Measurements from ENCODE around the gene SEC16B. TPM values are rescaled to one million over a fixed set of nuclear protein-coding genes. Genes with fewer than 3 reads are reported as not detected.

SEC16B gene
- total RNA-seq, 2 experiments from 2014 or later: not detected

DNA sequence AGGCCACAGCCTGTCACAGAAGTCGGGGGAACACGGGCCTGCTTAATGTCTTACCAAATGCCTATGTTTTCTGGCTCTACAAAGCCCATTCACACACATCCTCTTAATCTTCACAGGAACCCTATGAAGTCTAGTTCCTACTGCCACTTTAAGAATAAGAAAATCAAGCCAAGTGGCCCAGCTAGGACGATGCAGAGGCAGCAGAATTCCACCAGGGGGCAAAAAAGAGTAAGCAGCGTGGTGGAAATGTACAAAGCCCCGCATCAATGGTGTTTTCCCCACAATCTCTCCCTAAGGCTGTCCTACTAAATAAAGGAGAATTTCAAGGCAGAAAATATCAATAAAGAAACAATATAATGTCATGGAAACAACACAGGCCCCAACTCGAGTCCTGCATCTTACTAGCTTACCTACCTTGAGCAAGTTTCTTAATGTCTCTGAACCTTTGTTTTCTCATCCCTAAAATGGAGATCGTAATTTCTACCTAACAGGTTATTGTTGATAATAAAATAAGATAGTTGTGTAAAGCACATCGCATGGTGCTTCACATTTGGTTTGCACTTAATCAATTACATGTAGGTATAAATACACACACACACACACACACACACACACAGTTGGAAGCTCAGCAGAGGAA lies 21.4 kb downstream of the SEC16B start:
- Mint-ChIP-seq H3K4me1 (ENCODE audit: low read depth) (no peaks in the 10 kb centered on the region), H3K27me3 (peaks cover 6% of the 10 kb centered on the region), H3K9me3 (no peaks in the 10 kb centered on the region), H3K4me3 (no peak overlapping the region), H3K27ac (no peak overlapping the region), H3K36me3 (ENCODE audit: low read depth) (no peaks in the 10 kb centered on the region)
- Histone ChIP-seq H3K9me3 (ENCODE audit: control insufficient read depth in 1 of 2, insufficient read depth in 1 of 2, low read length in 2 of 2) (peaks cover 0 to 3% of the 10 kb centered on the region in 2 experiments), H3K4me1 (ENCODE audit: insufficient read depth, low read length) (no peaks in the 10 kb centered on the region), H3K27me3 (ENCODE audit: control insufficient read depth in 1 of 2, insufficient read depth in 2 of 2, low read length in 2 of 2) (no peaks in the 10 kb centered on the region), H3K4me3 (ENCODE audit: low read length) (no peak overlapping the region), H3K27ac (ENCODE audit: low read depth in 1 of 2, low read length in 2 of 2) (no peak overlapping the region), H3K36me3 (ENCODE audit: insufficient read depth, low read length) (no peaks in the 10 kb centered on the region)
- DNase-seq: peak in 3 of 14 experiments; percentile 1 to 28 (median 16)
- ChIA-PET POLR2A (no interaction called here), CTCF (no interaction called here)
- intact Hi-C loops (cut with DNase I, micrococcal nuclease): no loop called here
- TF ChIP-seq, protein P1, sequence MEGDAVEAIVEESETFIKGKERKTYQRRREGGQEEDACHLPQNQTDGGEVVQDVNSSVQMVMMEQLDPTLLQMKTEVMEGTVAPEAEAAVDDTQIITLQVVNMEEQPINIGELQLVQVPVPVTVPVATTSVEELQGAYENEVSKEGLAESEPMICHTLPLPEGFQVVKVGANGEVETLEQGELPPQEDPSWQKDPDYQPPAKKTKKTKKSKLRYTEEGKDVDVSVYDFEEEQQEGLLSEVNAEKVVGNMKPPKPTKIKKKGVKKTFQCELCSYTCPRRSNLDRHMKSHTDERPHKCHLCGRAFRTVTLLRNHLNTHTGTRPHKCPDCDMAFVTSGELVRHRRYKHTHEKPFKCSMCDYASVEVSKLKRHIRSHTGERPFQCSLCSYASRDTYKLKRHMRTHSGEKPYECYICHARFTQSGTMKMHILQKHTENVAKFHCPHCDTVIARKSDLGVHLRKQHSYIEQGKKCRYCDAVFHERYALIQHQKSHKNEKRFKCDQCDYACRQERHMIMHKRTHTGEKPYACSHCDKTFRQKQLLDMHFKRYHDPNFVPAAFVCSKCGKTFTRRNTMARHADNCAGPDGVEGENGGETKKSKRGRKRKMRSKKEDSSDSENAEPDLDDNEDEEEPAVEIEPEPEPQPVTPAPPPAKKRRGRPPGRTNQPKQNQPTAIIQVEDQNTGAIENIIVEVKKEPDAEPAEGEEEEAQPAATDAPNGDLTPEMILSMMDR (IDR thresholded peaks at IDR 0.05): peak; percentile 35
- peak; percentile 52 for ATAC-seq (ENCODE audit: poor library complexity)

DNA sequence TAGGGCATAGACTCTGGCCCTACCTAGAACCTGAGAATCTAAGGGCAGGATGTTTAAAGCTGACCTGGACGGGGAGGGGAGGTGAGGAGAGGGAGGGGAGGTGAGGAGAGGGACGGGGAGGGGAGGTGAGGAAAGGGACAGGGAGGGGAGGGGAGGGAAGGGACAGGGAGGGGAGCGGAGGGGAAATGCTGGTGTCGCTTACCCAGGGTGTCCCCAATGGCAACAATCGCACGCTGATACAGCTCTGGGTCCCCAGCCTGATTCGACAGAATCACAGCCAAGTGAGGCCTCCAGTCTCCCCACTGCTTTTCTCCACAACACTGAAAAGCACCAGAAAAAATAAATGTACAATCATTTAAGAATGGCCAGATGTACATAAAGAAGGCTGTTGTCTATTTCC lies 22.2 kb downstream of the SEC16B start:
- CTCF ChIA-PET: no interaction called here
- DNase-seq: no peak
- TF ChIP-seq, protein P1 (IDR thresholded peaks at IDR 0.05): no peak
- no peak overlapping the region for H3K27ac Mint-ChIP-seq
- H3K4me1 Mint-ChIP-seq (ENCODE audit: low read depth): no peaks in the 10 kb centered on the region
- Histone ChIP-seq H3K4me1 (ENCODE audit: insufficient read depth, low read length) (no peaks in the 10 kb centered on the region), H3K4me3 (ENCODE audit: low read length) (no peak overlapping the region), H3K9me3 (ENCODE audit: control insufficient read depth in 1 of 2, insufficient read depth in 1 of 2, low read length in 2 of 2) (peaks cover 0 to 3% of the 10 kb centered on the region in 2 experiments), H3K36me3 (ENCODE audit: insufficient read depth, low read length) (no peaks in the 10 kb centered on the region), H3K27me3 (ENCODE audit: control insufficient read depth in 1 of 2, insufficient read depth in 2 of 2, low read length in 2 of 2) (no peaks in the 10 kb centered on the region), H3K27ac (ENCODE audit: low read depth in 1 of 2, low read length in 2 of 2) (no peak overlapping the region)
- H3K9me3 Mint-ChIP-seq: no peaks in the 10 kb centered on the region
- intact Hi-C loops (cut with DNase I, micrococcal nuclease): no loop called here
- H3K27me3 Mint-ChIP-seq: peaks cover 6% of the 10 kb centered on the region
- no peaks in the 10 kb centered on the region for H3K36me3 Mint-ChIP-seq (ENCODE audit: low read depth)
- no peak for ATAC-seq (ENCODE audit: poor library complexity)
- POLR2A ChIA-PET: no interaction called here
- no peak overlapping the region for H3K4me3 Mint-ChIP-seq

DNA sequence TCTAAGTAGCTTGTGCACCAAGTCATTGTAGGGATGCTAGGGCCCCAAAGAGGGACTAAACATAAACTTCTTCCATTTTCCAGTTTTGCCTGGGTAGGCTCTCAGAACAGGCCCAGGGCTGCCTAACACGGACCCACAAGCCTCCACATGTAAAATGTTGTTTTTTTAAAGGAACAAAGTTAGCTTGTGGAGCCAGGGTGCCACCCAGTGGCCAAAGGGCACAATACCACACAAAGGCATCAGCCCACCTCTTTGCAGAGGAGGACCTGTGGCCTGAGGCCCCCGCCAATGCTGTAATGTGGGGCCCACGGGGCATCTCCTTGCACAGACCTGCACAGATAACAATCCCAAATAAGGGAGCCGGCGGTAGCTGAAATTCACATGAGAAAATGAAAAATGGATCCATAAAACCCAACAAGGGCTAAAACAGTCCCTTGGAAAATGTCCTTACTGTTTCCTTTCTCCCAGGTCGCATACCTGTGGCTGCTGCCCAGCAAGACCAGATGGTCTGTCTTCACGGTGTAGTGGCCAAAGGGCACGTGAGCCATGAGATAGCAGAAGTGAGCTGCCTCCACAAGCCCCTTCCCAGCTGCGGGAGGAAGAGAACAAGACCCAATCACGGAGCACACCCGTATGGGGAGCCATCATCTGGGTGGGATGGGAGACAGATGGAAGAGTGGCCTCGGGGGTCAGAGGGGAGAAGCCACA lies 23.8 kb downstream of the SEC16B start:
- no peak for ATAC-seq (ENCODE audit: poor library complexity)
- Histone ChIP-seq H3K36me3 (ENCODE audit: insufficient read depth, low read length) (no peaks in the 10 kb centered on the region), H3K4me1 (ENCODE audit: insufficient read depth, low read length) (no peaks in the 10 kb centered on the region), H3K9me3 (ENCODE audit: control insufficient read depth in 1 of 2, insufficient read depth in 1 of 2, low read length in 2 of 2) (no peaks in the 10 kb centered on the region), H3K27me3 (ENCODE audit: control insufficient read depth in 1 of 2, insufficient read depth in 2 of 2, low read length in 2 of 2) (no peaks in the 10 kb centered on the region), H3K4me3 (ENCODE audit: low read length) (no peak overlapping the region), H3K27ac (ENCODE audit: low read depth in 1 of 2, low read length in 2 of 2) (no peak overlapping the region)
- H3K36me3 Mint-ChIP-seq (ENCODE audit: low read depth): no peaks in the 10 kb centered on the region
- H3K4me3 Mint-ChIP-seq: no peak overlapping the region
- intact Hi-C loops (cut with DNase I, micrococcal nuclease): no loop called here
- peak in 2 of 14 experiments; percentile 5 to 12 for DNase-seq
- no peaks in the 10 kb centered on the region for H3K4me1 Mint-ChIP-seq (ENCODE audit: low read depth)
- TF ChIP-seq, protein P1 (IDR thresholded peaks at IDR 0.05): peak; percentile 20
- POLR2A ChIA-PET: no interaction called here
- CTCF ChIA-PET: no interaction called here
- peaks cover 6% of the 10 kb centered on the region for H3K27me3 Mint-ChIP-seq
- no peaks in the 10 kb centered on the region for H3K9me3 Mint-ChIP-seq
- no peak overlapping the region for H3K27ac Mint-ChIP-seq
